HG02798 (cell line): ENCODE measurements around the gene TRERF1.
A peak's percentile ranks its signal among the peaks of the same experiment; 100 is the strongest.

Experiments used
- ATAC-seq: cut with Tn5 transposase; IDR thresholded peaks from one replicate; pipeline ENCODE4 v1.9.1; 2021; ENCODE audit warnings: mild to moderate bottlenecking; ENCODE audit not compliant: unreplicated experiment, poor library complexity

The TRERF1 gene

DNA sequence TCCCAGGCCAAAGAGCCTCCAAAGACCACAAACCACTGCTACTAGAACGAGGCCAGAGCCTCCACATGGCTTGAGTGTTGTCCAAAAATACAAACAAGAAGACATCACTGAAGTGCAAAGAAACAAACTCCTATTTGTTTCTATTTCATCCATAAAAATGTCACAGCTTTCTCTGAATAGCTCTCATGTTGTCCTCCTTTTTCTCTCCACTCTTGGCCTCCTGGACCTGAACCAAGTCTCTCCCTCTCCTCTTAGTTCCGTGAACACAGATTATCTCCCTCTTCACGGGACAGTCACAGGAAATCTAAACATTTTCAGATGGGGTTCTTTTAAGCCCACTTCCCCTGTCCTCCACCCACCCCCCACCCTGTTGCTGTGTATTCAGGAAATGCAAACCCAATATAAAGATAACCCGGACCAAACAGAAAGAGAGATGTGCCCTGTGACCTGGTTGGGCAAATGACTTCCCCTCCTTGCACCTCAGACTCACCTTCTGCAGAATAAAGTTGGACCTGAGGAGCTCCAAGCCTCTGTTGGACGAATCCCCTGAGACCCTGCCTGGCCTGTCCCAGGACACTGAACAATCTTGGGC is 158.2 kb downstream of the TRERF1 start:
- ATAC-seq = no peak

DNA sequence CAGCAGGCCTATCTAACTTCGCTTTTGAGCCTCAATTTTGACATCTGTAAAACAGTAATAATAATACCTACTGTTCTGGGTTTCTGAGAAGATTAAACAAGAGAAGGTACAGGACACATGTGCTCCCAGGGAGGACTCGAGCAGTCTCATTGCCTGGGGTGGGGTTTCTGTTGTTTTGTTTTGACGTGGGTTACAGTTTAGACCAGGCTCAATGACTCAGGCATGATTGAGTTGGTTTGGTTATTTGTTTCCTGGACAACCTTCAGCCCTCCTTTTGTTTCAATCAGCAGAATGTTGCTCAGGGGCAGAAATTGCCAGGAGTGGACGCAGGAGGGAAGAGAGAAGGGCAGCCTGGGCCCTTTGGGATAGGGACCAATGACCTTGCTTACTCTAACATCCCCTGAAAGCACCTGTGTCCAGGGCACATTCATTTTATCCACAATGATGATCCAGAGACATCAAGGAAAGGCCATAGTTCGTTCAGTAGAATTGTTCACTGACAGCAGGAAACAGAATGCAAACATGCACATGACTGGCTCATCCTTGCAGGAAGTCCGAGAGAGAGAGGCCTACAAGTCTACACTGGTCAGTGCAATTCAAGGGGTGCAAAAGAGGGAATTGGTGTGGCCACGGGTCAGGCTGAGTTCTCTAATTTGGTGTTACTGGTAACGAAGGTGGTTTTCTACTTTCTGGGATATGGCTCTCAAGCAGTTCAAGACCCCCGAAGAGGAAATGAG is 159.6 kb downstream of the TRERF1 start:
- ATAC-seq = no peak

DNA sequence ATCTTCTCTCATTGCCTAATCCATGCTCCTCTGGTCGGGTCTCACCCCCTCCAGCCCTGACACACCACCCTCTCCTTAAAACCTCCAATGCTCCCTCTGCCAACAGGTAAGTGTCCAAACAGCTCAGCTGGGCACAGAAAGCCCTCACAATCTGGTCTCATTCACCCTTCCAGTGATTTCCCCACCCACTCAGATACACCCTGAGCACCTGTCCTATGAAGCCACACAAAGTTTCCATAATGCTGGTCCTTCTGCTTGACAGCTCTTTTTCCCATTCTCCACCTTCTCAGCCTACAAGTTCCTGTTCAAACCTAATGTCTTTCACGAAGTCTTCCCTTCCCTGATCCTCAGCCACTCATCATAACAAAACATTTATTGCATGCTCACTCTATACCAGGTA is 164.0 kb downstream of the TRERF1 start:
- no peak for ATAC-seq

DNA sequence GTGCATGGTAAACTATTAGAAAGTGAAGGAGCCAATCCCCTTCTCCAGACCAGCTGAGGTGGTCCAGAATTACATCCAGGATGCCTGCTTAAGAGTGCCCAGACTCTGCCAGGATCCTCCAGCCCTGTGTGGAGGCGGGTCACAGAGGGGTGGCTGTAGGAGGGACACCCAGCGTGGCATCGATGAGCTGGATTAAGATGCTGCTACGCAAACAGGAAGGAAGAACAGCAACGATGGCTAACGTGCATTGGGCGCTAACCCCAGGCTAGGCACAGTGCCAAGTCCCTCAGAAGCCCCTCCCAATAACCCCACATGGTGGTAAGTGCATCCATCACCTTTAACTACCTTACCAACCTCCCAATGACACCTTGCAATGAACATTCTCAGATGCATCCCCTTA is 170.2 kb downstream of the TRERF1 start:
- ATAC-seq = no peak

DNA sequence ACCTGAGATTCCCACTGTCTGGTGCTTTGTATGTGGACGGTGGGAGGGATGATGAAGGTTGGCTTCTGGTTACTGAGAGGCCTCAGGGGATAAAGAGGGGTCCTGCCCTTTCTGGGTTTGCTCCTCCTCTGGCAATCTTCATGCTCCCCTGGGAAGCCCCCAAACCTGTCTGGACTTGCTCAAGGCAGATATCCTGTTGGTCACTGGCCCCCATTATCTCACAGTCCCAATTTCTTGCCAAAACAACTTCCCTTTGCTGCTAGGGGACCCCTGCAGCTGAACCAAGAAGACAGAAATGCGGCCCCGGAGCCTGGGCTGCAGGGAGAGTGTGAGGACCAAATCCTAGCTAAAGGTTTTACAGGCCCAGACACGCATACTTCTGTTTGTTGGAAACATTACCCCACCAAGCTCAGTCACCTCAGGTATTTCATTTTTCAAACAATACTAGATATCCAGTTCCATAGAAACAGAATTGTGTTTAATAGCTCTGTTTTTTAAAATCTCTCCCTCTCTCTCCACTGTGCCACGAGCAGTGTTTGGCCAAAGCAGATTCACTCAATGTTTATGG is 170.7 kb downstream of the TRERF1 start:
- ATAC-seq = no peak

DNA sequence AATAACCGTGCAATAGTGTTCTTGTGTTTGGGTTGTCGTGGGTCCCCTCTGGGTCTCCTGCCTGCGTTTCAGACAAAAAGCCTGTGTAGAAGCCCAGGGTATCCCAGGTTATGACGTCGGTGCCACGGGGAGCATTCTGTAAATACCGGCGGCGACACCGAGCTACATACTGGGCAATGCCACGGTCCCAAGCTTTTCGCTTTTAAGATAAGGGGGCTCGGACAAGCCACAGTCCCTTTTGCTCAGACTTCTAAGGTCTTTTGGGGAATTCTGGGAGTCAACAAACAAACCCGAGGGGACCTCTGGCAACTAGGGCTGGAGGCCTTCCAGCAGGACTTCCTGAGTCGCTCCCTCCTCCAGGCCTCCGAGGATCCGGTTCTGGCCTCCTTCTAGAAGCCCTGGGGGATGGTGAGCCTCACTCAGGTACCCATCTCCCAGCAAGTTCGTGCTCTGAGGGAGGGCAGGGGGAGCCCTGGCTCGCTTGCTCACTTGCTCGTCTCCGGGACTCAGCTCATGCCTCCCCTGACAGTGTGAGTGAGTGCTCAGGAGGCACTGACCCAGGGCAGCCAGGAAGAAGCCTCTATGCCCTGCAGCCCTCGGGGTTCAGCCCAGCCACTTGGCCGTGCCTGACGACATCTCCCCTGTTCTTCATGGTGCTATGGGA is 171.6 kb downstream of the TRERF1 start:
- no peak for ATAC-seq

DNA sequence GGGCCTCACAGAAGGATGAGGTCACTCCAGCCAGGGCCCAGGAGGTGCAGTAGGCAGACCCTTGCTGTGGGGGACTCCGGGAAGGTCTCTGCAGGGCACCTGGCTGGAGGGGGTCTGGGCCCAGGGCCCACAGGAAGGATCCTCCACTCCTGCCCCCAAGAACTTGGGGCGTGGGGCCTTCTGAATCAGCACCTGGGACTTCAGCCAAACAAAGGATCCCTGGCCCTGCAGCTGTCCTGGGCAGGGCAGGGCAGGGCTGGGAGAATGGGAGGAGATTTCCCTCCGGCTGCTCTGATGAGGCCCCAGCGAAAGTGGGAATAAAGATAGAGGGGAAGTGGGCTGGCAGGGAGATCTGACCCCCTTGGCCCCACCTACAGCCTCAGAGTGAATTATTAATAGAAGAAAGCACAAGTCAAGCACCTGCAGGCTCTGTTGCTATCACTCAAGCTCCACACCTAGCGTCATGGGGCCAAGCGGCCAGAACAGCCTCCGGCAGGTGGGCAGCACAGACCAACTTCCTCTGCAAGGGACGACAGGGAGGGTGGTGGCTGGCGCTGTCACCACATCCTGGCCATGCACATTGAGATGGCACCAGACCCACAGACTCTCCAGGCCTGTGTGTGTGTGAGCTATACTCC is 172.5 kb downstream of the TRERF1 start:
- no peak for ATAC-seq

DNA sequence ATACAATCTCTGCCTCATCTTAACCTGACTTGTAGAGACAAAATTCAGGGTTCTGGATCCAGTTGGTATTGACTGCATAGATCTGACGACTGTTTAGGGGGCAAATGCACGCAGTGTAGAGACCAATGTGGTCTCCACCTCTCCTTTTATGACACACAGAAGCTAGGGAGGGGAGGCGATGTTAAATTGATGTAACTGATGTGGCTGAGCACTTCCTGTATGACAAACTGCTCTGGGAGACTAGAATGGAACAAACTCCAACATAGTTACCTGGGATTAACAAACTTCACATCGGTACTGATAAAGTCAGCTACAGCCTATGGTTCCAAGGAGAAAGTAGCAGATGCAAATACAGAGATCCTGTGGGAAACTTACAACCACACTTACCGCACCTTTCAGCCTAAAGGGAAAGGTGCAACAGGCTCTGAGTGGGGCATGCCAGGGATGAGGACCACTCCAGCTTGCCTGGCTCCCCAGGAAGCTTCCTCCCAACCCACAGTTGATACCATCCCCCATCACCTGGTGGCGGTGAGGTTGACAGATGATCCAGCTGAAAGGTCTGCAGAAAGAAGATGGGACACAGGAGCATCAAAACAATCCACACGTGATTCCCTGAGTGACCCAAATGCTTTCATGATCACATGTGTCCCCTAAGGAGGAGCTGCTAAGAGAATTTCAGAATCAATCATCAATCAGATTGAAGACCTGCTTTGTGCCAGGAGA is 173.4 kb downstream of the TRERF1 start:
- ATAC-seq = no peak

DNA sequence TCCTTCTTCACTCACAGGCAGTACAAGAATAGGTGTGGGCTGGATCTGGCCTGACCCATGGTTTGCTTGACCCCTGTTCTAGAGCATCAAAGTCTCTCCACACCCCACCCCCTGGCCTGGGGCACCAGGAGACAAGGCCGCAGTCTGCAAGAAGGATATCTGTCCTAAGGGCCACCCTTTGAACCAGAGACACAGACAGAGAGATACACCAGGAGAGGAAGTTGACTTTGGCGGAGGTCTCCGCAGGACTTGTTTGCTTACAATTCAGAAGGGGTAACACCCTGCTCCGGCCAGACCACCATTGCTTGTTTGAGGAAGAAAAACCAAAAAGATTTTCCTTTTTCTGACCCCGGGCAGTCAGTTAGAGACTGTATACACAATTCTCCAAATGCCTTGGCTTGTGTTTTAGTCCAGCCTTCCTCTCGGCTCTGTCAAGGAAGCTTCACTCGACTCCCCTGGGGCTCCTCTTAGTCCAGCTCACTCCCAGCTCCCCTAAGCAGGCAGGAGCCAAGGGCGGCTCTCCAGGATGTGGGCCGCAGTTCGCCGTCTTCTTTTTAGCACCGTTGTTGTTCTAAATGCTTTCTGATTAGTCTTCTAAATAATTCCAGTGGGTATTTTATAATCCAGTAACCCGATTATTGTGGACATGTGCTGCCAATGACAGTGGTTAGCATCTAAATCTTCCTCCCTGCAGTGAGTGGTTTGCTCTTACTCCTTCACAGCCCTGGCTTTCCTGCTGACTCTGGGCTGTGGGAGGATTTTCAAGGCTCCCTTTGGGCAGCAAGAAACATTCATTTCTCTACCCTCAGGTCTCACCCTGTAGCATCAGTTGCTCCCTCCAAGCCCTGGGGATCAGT is 175.5 kb downstream of the TRERF1 start:
- ATAC-seq = no peak

DNA sequence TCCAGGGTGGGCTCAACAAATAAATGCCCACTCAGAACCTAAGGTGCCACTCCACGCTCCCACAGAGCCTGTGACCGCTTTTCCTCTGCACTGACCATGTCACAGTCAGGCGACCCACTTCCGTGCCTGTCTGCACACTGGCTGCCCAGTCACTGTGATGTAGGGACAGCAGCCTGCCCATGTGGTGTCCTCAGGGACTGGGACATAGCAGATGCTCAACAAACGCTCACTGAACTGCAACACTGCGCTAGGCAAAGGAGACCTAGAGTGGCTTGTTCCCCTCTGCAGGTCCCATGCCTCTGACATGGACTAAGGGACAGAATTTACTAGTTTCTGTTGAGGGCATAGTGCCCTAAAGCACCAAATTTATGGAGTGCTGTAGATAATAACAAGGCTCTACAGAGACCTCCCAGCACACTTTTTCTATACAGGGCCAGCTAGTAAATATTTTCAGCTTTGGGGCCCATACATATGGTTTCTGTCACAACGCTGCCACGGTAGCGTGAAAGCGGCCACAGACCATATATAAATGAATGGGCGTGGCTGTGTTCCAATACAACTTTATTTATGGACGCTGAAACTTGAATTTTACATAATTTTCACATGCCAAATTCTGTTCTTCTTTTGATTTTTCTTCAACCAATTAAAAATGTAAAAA is 176.2 kb downstream of the TRERF1 start:
- no peak for ATAC-seq

DNA sequence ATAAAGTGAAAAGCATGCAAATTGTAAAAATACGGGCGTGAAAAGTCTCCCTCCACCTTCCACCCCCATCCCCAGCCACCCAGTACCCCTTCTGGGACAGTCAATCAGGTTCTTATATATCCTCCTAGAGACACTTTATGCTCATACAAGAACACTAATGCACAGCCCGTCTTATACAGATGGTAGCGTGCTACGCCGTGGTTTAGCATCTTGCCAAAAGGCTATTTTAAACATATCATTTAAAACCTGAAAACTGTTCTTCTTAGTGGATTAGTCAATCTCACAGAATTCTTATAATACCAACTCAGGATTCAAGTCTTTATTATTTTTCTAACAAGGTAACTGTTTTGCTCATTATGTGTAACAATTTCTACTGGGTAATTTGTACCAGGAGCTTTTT is 176.8 kb downstream of the TRERF1 start:
- no peak for ATAC-seq

DNA sequence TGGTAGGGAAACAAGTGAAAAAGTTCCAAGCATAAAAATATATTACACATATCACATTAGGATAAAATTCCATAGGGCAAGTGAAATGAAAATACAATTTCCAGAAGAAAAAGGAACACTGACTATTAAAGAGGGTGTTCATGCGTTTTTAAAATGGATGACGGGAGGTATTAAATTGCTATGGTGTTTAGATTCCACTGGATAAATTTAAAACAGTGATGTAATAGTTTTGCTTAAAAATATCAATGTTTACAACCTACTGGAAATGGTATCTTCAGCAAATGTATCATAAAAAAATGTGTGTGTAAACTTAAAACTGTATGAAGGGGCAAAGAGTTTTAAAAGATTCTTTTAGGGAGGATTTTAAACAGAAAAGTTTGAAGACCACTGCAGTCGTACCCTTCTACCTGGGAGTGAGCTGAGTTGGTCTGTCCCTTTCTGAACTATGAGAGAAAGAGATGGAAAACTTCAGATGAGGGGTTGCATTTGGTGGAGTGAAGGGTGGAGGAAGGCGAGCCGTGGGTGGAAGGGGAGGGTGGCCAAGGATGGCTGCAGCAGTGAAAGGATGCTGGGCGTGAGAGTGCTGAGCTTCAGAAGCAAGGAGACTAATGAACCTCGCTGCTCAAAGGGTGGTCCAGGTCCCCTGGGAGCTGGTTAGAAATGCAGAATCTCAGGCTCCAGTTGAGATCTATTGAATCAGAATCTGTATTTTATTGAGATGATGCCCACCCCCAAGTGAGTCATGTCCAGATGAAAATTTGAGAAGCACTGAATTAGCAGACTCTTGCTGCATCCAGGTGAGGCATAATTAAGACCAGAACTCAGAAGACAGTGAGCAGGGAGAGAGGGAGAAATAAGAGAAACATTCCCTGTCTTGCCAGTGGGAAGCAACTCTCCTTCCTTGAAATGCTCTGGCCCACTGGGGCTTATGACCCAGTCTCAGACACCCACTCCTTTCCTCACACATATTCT is 179.6 kb downstream of the TRERF1 start:
- no peak for ATAC-seq

DNA sequence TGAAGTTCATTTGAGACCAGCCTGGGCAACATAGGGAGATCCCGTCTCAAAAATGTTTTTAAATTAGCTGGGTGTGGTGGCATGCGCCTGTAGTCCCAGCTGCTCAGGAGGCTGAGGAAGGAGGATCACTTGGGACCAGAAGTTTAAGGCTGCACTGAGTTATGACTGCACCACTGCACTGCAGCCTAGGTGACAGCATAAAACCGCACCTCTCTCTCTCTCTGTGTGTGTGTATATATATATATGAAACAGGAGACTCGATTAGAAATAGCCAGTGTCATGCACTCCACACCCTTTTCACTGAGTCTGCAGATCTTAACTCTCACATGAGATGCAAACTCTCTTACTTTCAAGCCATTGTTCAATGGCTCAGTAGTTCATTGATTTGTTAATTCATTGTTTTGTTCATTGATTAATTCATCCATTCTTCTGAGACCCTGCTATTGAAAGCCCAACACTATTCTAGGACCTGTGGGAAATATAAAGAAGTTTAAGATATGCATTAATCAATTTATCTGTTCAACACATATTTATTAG is 181.7 kb downstream of the TRERF1 start:
- peak; percentile 44 for ATAC-seq

DNA sequence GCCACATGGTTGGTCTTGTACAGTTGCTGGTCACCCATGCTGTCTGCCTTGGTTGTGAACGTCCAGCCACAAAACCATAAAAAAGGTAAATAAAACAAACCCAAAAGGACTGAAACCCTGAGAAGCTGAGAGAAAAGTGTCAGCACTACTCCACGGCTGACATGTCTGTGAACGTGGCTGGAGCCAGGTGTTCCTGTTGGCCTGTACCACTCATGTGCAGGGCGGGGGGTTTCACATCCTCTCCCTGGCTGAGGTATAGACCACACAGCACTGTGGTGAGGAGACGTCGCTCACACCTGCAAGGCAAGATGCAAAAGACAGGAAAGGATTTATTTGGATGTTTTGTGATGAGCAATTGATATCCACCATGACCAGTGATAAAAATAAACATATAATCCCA is 182.2 kb downstream of the TRERF1 start:
- peak; percentile 94 for ATAC-seq

DNA sequence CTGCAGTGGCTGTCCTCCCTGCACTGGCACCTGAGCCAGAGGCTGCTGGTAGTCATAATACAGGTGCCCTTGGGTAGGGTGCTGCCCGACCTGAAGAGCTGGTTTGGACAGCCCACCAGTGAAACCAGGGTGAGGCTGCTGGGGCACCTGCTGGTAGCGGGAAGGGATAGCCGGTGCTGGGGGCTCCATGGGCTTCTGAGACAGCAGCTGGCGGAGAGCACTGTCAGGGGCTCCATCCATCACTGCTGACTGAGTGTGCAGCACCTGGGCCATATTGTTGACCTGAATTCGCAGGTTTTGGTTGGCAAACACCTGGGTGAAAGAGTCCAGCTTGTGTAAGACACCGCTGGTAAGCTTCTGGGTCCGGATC is 182.9 kb downstream of the TRERF1 start:
- no peak for ATAC-seq

DNA sequence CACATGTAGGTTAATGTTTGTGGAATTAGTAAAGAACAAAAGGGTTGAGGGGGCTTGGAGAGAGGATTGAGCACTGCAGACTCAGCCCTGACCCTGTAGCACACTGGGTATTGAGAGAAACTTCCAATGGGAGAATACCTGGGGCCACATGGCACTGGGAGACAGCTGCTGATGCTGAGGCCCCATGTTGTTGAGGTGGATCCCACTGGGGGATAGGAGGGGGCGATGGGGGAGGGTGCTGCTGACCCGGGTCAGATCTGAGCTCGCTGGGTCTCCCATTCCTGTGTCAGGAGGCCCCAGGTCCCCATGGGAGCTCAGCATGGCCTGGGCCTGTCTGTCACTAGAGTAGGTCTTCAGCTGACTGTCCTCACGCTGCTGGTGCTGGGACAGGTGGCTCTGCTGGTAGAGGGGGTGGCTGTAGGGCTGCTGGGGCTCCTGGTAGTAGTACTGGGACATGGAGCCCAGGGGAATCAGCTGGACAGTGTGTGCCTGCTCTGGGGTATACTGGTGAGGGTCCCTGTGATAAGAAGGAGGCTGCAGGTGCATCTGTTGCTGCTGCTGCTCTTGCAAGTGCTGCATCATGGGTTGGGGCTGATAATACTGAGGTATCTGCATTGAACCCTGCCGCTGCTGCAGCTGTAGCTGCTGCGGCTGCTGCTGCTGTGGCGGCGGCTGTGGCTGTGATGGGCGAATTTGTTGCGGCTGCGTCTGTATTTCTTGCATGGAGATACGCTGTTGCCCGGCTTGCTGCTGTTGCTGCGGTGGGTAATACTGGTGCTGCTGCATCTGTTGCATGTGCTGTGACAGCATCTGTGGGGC is 183.5 kb downstream of the TRERF1 start:
- ATAC-seq = no peak

DNA sequence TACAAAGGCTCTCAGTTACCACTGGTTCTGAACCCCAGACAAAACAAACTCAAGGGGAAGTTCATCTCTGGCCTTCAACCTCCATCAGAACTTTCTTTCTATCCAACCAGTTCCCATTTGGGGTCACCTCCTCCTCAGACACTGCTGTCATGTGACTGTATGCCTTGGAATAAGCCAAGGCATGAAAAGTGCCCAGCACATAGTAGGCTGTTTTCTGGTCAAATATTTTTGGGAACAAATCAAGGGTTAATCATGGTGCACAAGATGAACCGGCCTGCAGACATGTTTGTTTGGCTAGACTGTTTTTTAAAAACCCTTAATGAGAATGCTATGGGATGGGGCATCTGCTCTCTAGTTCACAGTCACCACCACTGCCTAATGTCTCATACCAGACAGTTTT is 185.2 kb downstream of the TRERF1 start:
- ATAC-seq = no peak
